Fibroblast of skin of left biceps (primary cell): ENCODE measurements around the gene ERGIC1.
"Not testable (repeated sequence)": the region's sequence is repeated elsewhere in the genome, so short reads cannot be mapped to it uniquely, and the experiment has no call there.

ENCODE experiments used
- DNase-seq, 2 experiments: peaks; one replicate each; pipeline ENCODE4 v3.0.0-alpha.2; 2013; ENCODE audit warnings: low read depth in 2 of 2

ERGIC1 gene

DNA sequence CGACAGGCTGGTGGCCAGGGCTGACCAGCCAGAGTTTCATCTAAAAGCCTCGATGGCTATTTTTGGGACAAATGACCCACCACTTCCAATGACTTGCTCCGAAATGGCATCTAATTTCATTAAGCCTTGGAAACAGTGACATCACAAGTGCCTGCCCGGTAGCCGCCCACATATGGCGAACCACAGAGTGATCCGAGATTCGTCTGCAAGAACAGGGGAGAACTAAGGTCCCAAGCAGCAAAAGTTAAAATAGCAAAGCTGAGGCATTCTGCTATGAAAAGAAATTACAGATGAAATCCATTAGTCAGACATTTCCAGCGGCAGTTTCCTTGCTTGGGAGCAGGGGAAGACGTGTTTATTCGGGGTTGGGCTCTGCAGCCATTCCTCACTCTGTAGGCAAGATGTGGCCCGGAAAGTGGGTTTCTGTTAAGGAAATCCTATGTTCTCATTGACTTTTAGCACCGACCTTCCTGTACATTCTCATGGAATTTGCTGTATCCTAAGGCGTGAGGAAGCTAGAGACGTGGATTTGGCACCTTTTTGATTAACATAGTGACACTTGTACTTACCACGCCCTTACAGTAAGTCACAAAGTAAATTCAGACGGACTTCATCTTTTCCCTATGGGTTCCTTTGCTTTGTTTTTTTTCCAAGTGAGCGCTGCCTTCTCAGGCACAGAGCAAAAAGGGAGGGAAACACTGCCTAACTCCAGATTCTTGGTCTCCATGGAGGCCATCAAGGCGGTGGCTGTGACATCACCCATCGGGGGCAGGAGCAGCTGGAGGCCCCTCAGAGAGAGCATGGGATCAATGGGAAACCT lies 45.1 kb downstream of the ERGIC1 start:
- DNase-seq, result no peak

DNA sequence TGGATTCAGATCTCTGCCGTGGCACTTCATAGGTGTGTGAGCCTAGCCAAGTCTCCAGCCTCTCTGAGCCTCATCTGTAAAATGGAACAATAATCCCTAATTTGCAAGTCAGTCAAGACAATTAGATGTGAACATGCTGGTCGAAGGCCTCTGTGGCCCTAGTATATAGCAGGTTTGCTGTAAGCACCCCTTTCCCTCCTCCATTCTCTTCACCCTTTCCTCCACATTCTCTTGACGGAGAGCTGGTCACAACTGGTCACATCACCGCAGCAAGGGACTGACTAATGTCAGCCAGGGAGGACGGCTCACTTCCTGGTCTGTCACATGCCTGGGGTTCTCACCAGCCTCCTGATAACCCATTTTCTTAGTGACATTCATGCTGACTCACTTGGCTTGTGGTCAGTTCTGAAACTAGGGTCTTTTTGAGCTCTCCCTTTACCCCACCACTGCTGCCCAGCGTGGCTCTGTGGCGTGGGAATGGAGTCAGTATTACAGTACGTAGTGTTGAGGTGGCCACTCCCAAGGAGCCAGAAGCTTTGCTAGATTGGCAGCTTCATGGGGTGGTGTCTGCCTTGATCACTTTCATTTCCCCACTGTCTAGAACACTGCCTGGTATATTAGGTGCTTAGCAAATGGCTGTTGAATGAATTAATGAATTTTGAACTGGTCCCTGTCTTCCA lies 47.8 kb downstream of the ERGIC1 start:
- DNase-seq, result no peak

DNA sequence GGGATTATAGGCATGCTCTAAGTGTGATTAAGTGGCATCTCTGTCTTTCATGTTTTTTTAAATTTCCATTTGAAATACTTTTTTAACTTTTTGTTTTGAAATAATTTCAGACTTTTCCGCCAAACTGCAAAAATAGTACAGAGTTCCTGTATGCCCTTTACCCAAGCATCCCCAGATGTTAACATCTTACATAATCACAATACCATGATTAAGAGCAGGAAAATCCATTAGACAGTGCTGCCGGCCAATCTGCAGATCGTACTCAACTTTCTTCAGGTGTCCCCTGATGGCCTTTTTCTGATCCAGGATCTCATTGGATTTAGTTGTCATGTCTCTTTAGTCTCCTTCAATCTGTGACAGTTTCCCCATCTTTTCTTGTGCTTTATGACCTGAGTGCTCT lies 49.0 kb downstream of the ERGIC1 start:
- no peak for DNase-seq

DNA sequence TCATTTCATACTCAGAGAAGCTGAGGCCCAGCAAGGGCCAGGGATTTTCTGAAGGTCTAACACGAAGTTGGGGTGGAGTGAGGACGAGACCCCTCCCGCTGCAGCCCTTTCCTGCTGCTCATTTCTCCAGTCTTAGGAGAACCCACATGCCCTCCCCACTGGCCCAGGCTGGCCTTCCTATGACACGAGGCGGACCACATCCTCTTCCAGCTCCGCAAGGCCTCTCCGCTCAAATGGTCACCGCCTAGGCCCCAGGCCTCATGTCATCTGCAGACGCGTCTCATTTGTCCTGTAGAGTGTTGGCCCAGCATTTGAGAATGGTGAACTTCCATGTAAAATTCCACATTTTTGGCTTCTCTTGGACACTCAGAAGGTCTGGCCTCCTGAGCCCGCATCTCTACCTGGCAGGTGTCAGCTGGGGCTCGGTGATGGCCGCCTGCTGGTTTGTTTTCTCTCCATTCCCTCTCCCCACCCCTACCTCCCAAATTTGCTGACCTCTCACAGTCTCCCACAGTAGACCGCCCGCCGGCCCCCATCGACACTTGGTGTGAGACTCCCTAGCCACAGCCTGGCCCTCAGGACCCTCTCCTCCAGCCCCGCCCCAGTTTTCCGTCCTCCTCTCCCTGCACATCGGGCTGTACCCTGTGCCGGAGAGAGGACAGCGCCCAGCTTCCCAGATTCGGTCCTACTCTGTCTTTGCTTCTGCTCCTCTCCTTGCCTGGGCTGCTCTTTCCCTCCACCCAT lies 51.7 kb downstream of the ERGIC1 start:
- no peak for DNase-seq

DNA sequence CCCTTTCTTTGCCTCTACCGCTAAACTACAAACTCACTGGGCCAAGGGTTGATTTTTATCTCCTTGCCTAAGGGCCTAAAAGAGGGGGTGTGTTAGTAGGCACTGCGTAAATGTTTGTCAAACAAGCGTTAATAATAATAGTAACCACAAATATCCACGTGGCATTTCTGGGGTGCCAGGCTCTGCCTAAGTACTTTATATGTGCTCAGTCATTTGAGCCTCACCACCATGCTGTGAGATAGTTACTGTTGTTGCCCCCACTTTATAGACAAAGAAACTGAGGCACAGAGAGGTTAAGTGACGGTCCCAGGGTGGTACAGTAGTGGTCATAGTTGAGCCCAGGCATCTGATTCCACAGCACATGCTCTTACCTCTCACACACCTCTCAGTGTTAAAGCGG lies 52.4 kb downstream of the ERGIC1 start:
- no peak for DNase-seq

DNA sequence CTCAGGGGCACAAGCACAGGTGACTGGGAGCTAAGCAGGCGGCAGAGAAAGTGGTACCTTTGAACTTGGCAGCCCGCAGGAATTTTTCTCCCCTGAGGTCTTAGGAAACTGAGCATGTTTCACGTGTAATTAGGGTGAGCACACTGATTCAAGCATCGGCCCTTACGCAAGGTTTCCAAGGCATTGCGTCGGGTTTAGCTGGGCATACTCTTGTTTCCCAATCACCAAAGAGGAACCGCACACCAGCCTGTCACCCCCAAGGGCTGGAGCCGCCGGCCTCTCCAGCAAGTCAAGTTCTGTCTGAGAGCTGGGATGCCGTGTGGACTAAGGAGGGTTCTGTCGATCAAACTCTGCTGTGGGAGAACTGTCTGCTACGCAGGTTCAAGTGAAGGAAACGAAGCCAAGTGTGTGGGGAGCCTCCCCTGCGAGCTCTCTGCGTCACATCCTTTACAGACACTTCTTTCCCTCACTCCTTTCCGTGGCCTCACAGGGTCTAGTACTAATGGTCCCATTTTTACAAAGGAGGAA lies 53.0 kb downstream of the ERGIC1 start:
- DNase-seq, result peak; percentile 89

DNA sequence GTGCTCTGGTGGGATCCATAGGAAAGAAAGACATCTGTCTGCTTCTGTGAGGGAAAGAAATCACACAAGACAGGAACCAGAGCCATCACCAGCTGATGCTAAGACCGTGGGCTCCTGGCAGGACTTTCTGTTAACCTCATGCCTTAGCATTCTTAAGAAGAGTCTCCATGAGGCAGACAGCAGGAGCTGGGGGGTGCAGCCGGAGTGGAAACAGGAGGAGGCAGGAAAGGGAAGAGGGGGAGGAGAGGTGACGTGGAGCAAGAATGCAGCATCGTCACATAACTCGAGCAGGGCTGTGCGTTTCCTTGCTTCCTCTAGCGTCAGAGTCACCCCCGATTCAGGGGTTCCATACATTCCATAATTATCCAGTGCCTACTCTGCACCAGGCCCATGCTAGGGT lies 53.6 kb downstream of the ERGIC1 start:
- DNase-seq, result peak; percentile 83 to 85

DNA sequence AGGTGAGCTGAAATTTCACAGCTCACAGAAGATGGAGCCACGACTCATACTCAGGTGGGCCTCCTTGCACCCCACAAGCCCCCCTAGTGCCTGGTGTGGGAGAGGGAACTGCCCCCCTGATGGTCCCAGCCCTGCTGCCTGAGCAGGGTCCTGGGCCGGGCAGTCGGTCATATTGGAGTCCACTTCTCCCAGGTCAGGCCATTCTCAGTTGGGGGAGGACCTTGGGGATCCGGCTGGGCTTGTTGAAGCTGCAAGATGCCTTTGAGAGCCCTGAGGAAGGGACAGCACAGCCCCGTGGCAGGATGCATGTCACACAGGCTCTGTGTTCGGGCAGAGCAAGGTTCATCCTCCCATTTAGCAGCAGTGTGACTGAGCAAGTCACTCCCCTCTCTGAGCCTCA lies 56.6 kb downstream of the ERGIC1 start:
- no peak for DNase-seq

DNA sequence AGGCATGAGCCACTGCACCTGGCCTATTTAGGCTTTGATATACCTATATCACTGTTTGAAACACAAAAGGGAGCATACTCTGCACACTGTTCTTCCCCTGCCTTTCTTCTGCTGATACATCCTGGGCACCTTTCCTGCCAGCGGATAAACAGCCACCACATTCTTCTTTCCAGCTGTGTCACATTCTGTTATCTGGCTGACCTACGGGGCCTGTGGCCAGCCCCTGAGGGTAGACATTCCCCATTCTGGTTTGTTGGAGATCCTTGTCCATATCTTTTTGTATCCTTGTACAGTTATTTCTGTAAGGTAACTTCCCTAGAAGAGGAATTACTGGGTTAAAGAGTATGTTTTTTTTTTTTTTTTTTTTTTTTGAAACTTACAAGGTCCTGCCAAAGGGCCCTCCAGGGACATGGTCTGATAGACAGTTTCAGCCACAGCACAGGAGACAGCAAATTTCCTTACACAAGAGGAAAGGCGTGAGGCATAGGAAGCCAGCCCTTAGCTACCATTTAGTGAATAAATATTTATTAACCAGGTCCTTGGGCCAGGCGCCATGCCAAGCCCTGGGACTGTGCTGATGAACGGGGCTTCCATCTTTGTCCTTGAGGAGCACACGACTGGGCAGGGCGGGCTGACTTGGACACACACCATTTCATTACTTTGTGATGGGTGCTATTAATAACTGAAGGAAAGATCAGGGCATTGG lies 57.8 kb downstream of the ERGIC1 start:
- DNase-seq, result no peak

DNA sequence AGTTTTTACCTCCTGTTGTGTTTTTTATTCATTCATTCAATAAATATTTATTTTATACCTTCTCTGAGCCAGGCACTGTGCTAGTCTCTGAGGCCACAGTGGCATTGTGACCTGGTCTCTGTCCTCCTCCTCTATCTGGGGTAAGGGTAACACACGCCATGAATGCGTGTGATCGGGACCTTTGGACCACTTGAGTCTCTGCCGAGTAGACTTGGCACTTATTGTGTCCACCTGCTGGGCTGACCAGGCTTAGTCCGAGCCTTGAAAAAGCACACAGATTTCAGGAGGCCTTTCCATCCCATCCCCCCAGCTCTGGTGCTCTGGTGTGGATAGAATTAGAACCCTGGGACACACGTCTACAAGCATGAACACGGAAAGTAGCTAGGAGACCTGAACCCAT lies 58.7 kb downstream of the ERGIC1 start:
- no peak for DNase-seq

DNA sequence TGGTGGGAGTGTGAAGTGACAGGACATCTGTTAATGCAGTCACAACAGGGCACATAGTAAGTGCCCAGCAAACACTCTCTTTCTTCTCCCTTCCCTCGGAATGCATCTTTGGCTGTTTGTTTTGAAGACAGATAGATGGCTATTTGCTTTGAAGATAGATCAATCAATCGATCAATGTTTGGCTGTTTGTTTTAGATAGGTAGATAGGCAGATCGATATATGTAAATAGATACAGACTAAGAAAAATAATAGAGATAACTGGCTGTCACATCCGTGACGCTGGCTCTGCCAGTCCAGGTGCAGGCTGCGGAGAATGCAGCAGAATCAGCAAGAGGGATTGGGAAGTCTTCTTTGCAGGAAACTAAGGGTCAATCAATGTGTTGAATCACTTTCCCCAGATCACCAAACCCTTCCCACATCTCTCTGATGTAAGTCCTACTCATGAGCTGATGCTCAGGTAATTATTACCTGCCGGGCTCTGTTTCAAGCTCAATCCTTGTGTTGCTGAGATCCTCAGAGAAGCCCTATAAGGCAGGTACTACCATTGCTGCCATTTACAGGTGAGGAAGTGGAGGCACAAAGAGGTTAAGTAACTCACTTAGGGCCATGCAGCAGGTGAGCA lies 60.8 kb downstream of the ERGIC1 start:
- DNase-seq, result no peak

DNA sequence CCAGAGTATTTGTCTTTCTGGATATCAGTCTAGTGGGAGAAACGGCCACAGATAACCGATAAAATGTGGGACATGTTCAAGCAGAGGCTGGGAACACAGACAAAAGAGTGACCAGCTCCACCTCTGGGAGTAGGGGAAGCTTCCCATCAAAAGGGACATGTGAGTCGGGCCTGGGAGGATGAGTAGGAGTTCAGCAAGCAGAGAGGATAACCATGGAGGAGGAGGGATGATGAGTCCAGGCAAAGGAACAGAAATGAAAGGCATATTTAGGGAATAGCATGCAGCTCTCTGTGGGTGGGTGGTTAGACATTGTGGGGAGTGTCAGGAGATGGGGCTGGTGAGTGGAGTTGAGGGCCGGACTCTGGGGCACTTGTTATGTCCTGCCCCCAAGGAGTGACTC lies 61.5 kb downstream of the ERGIC1 start:
- no peak for DNase-seq

DNA sequence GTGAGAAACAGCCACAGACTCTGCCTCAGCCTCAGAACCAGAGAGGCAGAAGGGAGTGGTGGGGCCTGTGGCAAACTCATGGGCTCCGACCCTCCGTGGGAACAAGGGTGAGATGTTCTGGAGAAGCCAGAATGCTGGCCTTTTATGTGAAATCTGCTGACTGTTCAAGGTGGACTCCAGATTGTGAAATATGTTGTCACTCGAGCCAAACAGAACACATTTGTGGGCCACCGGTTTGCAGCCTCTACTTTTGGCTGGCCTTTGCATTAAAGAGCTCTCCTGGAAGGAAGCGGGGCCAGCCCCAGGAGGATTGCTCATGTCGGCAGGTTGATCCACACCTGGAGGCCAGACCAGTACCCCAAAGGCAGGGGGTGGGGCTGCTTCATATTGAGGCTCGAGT lies 62.4 kb downstream of the ERGIC1 start:
- no peak for DNase-seq

DNA sequence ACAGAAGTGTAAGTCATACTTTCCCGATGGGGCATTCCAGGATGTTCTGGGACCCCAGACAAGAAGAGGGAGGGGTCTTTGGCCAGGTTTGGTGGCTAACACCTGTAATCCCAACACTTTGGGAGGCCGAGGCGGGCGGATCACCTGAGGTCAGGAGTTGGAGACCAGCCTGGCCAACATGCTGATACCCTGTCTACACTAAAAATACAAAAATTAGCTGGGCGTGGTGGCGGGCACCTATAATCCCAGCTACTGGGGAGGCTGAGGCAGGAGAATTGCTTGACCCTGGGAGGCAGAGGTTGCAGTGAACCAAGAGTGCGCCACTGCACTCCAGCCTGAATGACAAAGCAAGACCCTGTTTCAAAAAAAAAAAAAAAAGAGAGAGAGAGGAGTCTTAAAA lies 63.0 kb downstream of the ERGIC1 start:
- DNase-seq, result not testable (repeated sequence)

DNA sequence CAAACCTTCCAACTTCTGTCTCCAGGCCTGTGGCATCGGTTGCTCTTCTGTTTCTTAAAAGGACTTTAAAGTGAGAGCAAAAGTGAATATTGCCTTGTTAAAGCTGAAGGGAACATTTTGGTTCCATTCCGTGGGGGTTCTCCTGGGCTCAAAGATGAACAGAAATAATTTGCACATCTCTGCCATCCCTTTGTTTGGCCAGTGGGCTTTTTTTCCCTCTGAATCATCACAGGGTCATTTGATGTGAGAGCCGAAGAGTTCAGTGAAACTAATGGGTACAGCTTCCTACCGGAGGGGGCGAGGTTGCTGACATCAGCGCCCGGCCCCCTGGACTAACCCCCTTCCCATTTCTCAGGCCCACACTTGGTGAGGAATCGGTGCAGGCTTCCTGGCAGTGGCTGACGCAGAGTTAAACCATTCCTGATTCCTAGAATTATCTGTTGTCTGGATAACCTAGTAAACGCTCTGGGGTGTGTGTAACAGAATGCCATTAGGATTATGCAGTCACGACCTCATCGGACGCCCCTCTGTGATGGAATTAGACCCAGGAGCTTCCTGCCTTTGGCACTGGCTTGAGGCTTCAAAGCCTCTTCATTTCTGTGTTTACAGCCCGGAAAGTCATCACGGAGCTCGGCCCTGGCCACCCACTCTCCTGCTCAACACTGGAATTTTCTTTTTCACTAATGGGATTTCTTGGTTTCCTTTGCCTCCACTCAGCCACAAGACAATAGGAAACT lies 63.6 kb downstream of the ERGIC1 start:
- DNase-seq, result peak in 1 of 2 experiments; percentile 80

DNA sequence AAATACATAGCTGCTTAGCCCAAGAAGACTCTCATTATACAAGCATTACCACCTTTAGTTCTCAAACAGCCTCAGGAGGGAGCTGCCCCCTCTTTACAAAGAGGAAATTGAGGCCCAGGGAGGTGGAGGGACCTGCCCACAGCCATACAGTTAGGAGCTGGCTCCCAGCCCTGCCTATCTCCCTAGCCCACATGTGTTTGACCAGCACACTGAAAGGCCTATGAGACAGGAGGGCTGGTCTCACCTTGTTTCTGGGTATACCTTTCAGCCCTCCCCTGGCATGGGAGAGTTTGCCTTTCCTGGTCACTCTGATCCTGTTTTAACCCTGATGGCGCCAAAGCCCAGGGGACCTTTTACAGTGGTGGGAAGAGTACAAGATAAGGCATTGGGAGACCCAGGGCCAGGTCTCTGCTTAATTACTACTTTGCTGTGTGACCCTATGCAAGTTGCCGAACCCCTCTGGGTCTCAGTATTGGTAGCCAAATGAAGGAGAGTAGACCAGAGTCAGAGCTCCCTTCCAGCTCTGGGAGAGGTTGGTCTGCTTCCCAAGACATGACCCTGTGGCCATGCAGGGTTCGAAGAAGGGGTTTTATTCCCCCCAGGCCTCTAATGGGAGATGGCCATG lies 64.3 kb downstream of the ERGIC1 start:
- no peak for DNase-seq

DNA sequence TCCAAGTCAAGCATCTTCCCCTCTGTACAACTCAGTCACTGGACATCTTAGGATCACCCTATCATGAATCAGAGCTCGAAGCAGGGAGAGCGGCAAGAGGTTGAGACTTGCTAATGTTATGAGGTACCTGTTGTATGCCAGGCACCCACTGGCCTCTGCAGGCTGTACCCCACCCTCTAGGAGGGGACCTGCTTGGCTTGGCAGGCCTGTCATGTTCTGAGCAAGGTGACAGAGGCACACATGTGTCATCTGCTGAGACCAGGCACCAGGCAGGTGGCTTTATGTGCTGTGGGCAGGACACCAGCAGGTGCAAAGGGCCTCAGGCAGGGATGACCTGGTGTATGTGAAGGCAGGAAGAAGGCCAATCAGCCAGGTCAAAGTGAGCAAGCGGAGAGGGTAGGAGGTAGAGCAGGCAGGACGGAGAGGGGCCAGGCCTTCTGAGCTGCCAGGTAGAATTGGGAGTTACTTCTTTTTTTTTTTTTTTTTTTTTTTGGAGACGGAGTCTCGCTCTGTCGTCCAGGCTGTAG lies 64.9 kb downstream of the ERGIC1 start:
- DNase-seq, result no peak

DNA sequence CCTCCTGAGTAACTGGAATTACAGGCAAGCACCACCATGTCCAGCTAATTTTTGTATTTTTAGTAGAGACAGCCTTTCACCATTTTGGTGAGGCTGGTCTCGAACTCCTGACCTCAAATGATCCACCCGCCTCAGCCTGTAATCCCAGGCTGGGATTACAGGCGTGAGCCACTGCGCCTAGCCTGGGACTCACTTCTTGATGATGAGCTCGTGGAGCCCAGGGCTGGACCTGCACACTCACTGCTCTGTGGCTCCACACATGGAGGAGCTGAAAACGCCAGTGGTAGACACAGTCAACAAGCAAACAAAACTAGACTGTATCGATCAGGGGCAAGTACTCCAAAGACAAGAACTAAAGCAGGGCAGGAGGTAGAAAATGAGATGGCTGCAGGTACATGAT lies 65.4 kb downstream of the ERGIC1 start:
- no peak for DNase-seq

DNA sequence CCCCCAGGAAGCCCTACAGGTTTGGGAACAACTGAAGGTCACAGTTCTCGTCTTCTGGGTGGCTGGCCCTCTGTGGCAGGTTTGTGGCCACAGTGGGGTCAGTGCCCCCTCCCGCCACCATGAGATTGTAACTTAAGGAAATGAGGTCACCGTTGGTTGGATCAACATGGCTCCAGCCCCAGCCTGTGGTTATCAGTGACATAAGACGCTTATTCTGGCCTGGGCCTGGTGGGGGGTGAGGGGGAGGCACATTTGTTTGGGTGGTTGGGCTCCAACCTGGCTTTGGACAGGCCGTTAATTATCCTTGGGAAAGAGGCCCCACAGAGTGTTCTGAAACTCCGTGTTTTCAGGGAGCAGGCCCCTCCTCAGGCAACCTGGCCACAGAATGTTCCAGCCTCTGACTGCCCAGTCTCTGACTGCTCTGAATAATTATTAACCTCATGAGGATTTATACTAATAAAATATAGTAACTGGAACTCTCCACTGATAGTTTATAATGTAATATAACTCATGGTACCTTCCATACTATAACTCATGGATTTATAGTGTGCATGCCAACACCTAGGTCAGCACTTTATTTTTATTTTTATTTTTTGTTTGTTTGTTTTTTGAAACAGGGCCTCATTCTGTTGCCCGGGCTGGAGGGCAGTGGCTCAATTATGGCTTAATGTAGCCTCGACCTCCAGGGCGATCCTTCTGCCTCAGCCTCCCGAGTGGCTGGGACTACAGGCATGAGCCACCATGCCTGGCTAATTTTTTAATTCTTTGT lies 67.1 kb downstream of the ERGIC1 start:
- DNase-seq, result no peak
